HG03442 (cell line): ENCODE data around the gene DENND5A.
A peak's percentile ranks its signal among the peaks of the same experiment; 100 is the strongest.

Experiments used
- ATAC-seq: cut with Tn5 transposase; IDR thresholded peaks from one replicate; pipeline ENCODE4 v1.9.1; 2021; ENCODE audit warnings: mild to moderate bottlenecking, moderate library complexity; ENCODE audit not compliant: unreplicated experiment

The DENND5A gene

DNA sequence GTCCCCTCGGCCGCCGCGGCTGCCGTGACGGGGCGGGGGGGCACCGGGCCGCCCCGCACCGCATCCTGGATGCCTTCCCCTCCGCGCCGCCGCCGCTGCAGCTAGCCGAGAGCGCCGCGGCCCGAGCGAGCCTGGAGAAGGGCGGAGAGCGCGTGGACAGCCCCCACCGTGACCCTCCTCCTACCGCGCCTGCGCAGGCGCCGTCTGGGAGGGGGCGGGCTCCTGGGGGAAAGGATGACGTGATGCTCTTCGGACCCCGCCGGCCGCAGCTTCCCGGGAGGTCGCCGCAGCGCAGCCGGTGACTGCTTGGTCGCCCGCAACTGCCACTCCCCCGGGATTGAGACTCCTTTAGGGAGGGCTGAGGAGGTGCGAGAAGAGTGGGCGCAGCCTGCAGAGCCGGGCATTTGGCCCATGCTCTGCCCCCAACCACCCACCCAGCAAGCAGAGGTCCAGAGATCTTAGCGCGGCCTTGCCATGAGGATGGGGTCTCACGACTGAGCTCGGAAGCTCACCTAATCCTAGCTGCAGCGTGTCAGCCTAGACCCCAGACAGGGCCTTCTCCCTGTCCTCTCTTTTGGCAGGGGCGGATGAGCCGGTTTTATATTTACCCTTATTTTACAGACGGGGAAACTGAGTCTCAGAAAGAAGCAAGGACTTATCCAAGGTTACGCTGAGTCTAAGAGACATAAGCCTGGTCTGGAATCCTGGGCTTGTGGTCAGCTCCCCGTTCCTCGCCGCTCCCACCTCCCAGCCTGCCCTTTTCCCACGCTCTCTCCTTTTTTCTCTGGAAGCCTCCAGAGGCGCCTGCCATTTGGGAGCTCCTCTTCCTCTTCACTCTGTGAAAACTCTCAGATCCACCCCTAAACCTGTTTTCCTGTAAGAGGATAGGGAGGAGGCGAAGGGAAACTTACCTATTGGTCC lies at the start of gene DENND5A:
Gene DENND5A (minus strand): TSS at position 140 of the 921 bp plus-strand sequence. CDS start 281 bp downstream, outside the sequence.
- ATAC-seq: no peak

DNA sequence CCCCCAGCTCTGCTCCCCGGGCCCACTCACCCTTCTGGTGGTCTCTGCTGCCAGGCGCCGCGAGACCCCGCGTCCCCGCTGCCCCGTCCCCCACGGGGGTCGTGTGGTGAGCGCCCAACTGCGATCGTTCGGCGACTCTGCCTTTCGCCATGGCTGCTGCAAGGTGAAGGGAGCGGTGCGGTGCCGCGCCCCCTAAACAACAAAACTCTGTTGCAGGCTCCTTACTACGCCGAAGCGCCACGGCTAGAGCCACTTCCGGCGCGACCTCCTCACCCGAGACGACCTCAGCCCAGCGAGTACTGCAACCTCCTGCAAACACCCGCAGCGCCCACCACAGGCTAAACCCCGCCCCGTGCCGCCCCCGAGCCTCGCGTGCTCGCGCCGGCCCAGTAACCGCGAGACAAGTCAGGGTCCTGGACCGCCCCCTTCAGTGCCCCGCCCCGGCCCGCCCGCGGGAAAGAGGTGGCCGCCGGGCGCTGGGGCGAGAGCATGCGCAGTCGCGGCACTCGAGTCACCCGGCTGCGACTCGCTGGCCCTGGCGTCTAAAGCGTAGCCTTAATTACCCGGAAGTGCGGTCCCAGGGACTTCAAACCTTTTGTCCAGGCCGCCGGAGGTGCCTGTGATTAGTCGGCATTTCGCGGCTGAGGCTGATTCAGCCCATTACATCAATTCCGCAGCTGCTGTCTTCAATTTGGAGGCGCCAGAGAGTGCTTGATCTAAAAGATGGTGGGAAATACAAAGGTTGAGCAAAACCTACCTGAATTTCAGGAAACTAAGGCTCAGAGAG lies 49.3 kb upstream of the DENND5A start, which contains the start of gene TMEM41B:
Gene TMEM41B (minus strand): TSS at position 303 of the 787 bp plus-strand sequence. CDS start 152 bp downstream, at position 151.
- ATAC-seq: peak; percentile 95

DNA sequence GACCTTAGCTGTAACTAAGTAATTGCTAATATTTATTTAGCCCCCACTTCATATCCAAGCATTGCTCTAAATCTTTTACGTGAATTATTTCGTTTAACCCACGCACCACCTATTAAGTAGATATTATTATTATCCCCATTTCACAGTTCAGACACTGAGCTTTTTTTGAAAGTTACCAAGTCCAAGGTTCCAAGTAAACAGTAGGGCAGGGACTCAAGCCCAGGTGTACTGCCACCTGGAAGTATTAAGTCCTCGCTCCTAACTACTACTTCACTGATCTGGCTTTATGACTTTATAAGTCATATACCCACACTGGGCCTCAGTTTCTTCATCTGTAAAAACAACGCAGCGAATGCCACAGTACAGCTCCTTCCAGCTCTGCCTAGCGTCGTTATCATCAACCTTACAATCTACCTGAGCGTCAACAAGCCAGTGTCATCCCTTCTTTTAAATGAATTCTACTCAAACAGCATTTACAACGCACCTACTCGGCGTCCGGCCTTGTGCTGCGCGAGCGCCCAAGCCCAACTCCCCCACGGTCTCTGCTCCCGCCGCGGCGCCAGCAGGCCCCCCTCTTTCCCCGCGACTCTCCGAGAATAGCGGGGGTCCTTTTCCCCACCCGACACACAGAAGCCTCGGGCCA lies 48.6 kb upstream of the DENND5A start:
- ATAC-seq: peak; percentile 14

DNA sequence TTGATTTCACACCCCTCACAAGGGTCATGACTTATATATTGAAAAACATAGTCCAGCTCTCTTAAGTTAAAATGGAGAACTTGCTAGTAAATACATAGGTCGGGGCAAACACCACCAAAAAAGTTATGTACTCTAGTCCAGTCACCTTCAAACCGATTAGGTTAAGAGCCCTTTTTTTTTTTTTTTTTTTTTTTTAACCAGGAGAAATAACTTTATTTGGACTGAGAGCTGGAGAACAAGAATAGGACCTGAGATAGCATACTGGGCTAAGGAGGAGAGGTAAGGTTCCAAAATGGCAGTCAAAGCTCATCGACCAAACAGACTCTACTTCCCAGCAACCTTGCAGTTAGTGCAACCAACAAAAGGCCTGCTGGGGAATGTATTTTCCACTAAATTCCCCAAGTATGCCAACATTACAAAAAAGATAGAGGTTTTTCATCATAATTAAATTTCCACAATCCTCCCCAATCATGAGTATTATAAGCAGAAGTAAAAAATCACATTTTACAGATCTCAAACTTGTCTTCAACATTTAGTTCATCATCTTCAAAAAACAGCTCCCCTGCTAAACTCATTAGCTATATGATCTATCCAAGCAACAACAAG lies 45.4 kb upstream of the DENND5A start:
- no peak for ATAC-seq

DNA sequence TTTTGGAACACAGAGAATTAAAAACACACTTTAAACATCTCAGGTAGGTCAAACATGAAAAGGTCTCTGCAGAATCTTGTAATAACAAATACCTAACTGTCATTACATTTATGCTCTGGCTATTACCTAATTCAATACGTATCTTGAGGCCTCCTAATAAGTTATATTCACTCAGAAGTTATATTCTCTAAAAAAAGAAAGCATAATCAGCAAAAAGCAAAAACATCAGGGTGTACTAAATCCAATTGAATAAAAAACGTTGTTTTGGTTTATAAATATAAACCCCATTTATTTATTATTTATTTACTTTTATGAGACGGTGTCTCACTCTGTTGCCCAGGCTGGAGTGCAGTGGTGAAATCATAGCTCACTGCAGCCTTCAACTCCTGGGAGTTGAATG lies 39.0 kb upstream of the DENND5A start:
- no peak for ATAC-seq

DNA sequence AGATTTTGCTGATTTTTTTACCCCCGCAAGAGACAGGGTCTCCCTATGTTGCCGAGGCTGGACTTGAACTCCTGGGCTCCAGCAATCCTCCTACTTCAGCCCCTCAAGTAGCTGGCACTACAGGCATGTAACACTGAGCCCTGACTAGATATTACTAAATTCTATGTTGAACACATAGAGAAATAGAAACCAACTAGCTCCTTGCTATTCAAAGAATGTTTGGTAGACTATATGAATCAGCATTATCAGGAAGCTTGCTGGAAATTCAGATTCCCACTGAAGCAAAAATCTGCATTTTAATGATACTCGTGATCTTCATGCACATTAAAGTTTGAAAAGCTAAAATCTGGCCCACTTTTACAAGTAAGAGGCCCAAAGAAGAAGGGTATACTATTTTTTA lies 37.3 kb upstream of the DENND5A start:
- no peak for ATAC-seq

DNA sequence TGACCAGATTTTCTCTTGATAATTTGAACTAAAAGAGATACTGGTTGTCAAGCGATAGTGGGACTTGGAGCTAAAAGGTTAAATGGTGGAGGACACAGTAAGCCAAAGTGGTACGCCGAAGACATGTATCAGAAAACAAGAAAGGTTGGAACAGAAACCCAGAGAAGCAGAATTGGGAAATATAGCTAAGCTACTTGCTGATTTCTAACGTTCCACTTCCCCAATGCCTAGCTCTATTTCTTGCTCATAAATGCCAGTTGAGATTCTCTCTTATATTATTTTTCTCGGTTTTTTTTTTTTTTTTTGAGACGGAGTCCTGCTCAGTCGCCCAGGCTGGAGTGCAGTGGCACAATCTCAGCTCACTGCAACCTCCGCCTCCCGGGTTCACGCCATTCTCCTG lies 36.6 kb upstream of the DENND5A start:
- no peak for ATAC-seq

DNA sequence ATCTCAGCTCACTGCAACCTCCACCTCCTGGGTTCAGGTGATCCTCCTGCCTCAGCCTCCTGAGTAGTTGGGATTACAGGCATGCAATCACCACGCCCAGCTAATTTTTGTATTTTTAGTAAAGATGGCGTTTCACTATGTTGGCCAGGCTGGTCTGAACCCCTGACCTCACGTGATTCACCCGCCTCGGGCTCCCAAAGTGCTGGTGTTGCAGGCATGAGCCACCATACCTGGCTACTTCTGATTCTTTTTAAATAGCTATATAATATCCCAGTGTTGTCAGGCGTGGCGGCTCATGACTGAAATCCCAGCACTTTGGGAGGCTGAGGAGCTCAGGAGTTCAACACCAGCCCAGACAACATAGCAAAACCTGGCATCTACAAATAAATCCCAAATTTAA lies 28.5 kb upstream of the DENND5A start:
- ATAC-seq: no peak

DNA sequence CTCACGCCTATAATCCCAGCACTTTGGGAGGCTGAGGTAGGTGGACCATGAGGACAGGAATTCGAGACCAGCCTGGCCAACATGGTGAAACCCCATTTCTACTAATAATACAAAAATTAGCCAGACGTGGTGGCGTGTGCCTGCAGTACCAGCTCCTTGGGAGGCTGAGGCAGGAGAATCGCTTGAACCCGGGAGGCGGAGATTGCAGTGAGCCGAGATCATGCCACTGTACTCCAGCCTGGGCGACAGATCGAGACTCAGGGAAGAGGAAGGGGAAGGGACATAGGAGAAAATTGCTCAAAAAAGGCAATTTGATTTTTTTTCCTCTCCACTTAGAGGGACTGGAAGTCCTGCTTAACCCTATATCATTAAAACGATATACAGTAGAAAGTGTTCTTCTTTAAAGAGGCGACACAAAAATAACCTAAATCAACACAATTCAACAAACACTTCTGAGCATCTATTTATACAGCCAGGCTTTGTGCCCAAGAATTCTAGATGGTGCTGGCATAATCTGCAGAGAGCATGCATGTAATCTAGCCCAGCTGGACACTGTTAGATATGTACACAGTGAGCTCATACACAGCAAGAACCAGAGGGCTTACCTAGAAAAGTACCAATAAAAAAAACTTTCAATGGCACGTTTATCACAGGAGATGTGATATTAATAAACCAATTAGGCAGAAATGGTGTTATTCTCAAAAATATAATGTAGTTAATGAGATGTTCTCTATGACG lies 20.9 kb upstream of the DENND5A start:
- ATAC-seq: no peak

DNA sequence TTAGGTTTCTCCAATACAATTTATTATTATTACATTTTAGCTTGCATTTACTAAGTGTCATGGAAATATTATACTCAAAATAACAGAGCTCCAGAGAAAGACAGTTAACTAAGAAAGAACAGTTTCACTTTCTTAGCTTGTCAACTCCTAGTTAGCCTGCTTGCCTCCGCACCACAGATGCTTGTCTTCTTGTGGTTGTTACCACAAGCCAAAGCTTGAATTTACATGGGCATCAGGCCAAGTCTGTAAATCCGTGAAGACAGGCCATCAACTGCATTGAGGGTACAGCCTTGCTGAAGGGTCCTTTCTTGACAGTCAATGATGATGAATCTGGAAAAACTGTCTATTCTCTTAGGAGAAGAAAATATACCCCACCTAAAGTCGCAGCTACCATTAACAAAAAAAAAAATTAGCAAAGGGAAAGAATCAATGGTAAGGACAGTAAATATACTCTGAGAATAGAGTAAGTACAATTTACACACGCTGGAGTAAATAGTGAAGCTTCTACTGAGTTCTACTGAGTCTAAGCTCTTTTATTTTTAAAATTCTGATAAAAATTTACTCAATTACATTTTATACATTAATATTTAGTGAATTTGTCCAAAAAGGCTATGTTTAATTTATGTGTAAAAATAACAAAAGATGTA lies 15.6 kb upstream of the DENND5A start:
- peak; percentile 70 for ATAC-seq

DNA sequence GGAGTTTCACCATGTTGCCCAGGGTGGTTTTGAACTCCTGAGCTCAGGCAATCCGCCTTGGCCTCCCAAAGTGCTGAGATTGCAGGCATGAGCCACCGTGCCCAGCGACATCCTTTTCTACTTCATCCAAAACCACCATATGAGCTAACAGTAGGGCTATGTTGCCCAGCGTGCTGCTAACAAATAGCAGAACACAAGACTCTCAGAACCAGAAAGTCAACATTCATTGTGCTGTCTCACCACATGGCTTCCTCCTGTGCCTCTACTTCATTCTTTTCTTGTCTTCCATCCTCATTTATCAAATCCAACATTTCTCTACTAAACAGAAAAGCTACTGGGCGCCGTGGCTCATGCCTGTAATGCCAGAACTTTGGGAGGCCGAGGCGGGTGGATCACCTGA lies 12.0 kb upstream of the DENND5A start:
- ATAC-seq: no peak

DNA sequence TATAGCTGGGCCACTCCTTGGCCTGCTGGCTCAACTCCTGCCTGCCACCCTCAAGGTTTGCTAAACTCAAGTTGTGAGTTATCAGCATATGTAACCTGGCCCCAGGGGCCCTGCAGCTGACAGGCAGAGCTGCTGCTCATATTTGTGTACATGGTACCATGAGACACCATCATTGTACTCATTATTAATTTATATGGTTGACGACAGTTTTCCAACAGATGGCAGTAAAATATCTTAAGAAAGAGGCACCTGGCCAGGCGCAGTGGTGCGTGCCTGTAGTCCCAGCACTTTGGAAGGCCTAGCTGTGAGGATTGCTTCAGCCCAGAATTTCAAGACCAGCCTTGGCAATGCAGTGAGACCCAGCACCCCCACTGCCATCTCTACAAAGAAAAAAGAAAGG lies 11.4 kb upstream of the DENND5A start:
- ATAC-seq: no peak

DNA sequence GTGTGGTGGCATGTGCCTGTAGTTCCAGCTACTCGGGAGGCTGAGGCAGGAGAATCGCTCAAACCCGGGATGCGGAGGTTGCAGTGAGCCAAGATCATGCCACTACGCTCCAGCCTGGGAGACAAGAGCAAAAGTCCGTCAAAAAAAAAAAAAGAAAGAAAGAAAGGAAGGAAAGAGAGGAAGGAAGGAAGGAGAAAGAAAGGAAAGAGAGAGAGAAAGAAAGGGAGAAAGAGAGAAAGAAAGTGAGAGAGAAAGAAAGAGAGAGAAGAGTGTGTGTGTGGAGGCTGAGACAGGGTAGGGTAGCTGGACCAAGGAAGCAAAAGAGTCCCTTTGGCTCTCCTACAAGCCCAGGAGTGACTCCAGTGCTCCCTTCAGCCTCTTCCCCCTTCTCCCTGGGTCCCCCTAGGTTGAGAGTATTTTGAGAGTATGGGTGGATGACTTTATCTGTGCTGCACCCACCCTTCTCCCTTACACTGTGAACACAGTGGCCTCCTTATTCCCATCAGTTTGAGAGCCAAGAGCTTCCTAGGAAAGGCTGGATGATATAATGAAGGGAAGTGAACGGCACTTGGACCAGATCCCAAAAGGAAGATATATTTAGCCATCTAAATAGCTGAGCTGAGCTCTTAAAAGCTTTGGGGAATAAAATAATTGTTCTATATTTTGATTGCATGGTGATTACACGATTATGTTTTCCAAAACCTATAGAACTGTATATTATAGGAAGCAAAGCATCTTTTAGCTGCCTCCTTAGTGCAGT lies 9.5 kb upstream of the DENND5A start:
- ATAC-seq: no peak

DNA sequence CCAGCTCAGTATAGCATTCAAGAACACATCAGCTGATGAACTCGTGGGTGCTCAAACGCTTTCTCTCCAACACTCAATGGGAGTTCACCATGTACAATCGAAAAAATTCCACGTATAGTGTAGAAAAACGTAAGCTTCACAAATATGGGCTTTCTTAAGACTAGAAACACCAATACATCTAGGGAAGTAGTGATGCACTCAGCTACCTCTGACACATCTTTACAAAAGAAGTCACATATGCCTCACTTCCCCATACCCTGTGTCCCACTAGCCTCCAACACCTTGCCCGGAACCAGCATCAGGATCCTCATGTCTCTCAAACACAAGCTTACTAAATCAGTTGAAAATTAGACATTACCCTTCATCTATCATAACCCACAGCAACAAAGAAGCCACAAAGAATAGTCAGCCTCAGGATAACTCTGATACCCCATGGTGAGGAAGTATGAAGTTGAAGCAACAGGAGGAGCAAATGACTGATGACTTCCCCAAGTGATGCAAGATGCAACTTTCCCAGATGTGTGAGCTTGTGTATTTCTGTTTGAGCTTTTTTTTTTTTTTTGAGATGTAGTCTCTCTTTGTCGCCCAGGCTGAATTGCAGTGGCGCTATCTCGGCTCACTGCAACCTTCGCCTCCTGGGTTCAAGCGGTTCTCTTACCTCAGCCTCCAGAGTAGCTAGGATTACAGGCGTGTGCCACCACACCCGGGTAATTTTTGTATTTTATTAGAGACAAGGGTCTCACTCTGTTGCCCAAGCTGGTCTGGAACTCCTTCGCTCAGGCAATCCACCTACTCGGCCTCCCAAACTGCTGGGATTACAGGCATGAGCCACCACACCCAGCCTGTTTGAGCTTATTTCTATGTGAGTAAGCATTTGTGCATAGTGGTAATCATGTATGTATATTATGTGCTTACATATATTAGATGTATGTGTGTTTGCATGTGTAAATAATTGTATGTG lies 8.5 kb upstream of the DENND5A start:
- no peak for ATAC-seq

DNA sequence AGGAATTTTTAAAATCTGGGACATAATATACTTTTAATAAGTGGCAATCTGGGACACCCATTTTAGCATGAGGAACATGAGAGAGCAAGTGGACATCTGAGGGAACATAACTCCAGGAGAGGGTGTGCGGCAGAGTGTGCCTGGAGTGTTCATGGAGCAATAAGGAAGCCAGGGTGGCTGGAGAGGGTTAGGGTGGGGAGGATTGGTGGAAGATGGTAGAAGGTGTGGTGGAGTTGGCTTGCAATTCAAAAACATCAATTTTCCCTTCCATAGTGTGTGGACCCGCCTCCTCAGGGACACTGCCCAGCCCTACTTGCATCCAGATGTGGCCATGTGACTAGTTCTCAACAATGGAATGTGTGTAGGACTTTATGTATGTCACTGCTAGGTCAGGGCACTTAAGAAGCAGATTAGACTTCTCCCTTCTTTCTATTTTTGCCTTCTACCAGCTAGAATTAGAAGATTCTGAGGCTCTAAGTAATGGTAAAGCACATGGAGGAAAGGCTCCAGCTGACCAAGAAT lies 4.4 kb upstream of the DENND5A start:
- ATAC-seq: no peak

DNA sequence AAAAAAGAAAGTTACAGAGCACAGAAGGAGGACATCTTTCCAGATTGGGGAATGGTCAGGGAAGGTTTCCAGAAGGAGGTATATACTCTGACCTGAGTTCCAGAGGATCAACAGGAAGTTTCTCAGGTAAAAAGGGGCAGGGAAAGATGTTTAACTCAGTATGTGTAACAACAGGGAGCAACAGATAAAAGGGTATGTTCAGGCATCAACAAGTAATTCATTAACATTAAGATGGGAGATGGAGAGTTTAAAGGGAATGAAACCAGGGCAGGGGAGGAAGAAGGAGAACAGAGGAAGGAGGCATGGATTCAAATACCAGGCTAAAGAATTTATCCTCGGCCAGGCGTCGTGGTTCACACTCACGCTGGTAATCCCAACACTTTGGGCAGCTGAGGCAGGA lies 2.5 kb upstream of the DENND5A start:
- ATAC-seq: no peak

DNA sequence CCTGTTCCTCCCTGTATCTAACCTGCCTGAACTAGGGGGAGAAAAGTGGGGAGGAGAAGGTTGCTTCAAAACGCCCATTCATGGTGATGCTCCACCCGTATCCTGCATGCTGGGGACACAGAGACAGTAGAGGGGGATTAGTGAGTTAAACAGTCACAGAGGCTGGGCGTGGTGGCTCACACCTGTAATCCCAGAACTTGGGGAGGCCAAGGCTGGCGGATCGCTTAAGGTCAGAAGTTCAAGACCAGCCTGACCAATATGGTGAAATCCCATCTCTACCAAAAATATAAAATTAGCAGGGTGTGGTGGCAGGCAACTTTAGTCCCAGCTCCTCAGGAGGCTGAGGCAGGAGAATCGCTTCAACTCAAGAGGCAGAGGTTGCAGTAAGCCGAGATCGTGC lies 1.8 kb upstream of the DENND5A start:
- no peak for ATAC-seq
